ENCODE results near the gene PIEZO1. TPM values are rescaled to one million over a fixed set of nuclear protein-coding genes. Genes with fewer than 3 reads are reported as not detected.

The PIEZO1 gene
- total and polyA plus RNA-seq, 2 experiments from 2014 or later, result 30.4 to 70.1 TPM

DNA sequence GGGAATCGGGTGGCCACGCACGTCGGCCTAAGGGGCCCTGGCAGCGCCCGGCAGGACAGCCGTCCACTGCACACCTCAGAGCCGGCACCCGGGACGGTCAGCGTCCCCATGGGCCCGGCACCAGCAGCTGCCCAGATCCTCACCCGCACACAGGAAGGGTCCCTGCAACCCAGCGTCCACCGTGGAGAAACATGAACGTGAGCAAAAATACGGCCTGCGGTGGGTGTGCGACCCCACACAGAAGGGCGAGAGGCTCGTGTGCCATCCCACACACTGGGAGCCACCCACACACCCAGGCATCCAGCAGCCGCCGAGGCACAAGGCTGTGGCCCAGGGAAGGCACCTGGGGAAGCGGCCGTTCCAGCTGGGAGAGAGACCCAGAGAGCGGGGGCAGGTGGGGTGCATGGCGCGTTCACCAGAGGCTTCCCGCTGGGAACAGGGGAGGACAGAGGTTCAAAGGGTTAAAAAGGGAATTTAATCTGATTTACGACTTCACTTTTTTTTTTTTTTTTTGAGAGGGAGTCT, 6.4 kb downstream of the PIEZO1 start (continued):
- TF ChIP-seq, protein P1, sequence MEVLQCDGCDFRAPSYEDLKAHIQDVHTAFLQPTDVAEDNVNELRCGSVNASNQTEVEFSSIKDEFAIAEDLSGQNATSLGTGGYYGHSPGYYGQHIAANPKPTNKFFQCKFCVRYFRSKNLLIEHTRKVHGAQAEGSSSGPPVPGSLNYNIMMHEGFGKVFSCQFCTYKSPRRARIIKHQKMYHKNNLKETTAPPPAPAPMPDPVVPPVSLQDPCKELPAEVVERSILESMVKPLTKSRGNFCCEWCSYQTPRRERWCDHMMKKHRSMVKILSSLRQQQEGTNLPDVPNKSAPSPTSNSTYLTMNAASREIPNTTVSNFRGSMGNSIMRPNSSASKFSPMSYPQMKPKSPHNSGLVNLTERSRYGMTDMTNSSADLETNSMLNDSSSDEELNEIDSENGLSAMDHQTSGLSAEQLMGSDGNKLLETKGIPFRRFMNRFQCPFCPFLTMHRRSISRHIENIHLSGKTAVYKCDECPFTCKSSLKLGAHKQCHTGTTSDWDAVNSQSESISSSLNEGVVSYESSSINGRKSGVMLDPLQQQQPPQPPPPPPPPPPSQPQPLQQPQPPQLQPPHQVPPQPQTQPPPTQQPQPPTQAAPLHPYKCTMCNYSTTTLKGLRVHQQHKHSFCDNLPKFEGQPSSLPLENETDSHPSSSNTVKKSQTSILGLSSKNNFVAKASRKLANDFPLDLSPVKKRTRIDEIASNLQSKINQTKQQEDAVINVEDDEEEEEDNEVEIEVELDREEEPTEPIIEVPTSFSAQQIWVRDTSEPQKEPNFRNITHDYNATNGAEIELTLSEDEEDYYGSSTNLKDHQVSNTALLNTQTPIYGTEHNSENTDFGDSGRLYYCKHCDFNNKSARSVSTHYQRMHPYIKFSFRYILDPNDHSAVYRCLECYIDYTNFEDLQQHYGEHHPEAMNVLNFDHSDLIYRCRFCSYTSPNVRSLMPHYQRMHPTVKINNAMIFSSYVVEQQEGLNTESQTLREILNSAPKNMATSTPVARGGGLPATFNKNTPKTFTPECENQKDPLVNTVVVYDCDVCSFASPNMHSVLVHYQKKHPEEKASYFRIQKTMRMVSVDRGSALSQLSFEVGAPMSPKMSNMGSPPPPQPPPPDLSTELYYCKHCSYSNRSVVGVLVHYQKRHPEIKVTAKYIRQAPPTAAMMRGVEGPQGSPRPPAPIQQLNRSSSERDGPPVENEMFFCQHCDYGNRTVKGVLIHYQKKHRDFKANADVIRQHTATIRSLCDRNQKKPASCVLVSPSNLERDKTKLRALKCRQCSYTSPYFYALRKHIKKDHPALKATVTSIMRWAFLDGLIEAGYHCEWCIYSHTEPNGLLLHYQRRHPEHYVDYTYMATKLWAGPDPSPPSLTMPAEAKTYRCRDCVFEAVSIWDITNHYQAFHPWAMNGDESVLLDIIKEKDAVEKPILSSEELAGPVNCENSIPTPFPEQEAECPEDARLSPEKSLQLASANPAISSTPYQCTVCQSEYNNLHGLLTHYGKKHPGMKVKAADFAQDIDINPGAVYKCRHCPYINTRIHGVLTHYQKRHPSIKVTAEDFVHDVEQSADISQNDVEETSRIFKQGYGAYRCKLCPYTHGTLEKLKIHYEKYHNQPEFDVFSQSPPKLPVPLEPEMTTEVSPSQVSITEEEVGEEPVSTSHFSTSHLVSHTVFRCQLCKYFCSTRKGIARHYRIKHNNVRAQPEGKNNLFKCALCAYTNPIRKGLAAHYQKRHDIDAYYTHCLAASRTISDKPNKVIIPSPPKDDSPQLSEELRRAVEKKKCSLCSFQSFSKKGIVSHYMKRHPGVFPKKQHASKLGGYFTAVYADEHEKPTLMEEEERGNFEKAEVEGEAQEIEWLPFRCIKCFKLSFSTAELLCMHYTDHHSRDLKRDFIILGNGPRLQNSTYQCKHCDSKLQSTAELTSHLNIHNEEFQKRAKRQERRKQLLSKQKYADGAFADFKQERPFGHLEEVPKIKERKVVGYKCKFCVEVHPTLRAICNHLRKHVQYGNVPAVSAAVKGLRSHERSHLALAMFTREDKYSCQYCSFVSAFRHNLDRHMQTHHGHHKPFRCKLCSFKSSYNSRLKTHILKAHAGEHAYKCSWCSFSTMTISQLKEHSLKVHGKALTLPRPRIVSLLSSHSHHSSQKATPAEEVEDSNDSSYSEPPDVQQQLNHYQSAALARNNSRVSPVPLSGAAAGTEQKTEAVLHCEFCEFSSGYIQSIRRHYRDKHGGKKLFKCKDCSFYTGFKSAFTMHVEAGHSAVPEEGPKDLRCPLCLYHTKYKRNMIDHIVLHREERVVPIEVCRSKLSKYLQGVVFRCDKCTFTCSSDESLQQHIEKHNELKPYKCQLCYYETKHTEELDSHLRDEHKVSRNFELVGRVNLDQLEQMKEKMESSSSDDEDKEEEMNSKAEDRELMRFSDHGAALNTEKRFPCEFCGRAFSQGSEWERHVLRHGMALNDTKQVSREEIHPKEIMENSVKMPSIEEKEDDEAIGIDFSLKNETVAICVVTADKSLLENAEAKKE (CRISPR knock-in tag; IDR thresholded peaks at IDR 0.05), result no peak
- TF ChIP-seq ZNF331 (CRISPR knock-in tag; IDR thresholded peaks at IDR 0.05; ENCODE audit: low read depth) (no peak), EZH2 (IDR thresholded peaks at IDR 0.05; ENCODE audit: low read depth, unreplicated experiment) (no peak), NANOG (IDR thresholded peaks at IDR 0.05; ENCODE audit: borderline replicate concordance) (no peak)
- TF ChIP-seq, protein P2, sequence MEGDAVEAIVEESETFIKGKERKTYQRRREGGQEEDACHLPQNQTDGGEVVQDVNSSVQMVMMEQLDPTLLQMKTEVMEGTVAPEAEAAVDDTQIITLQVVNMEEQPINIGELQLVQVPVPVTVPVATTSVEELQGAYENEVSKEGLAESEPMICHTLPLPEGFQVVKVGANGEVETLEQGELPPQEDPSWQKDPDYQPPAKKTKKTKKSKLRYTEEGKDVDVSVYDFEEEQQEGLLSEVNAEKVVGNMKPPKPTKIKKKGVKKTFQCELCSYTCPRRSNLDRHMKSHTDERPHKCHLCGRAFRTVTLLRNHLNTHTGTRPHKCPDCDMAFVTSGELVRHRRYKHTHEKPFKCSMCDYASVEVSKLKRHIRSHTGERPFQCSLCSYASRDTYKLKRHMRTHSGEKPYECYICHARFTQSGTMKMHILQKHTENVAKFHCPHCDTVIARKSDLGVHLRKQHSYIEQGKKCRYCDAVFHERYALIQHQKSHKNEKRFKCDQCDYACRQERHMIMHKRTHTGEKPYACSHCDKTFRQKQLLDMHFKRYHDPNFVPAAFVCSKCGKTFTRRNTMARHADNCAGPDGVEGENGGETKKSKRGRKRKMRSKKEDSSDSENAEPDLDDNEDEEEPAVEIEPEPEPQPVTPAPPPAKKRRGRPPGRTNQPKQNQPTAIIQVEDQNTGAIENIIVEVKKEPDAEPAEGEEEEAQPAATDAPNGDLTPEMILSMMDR (conservative IDR thresholded peaks at IDR 0.05; ENCODE audit: low read depth in 2 of 2), result no peak

DNA sequence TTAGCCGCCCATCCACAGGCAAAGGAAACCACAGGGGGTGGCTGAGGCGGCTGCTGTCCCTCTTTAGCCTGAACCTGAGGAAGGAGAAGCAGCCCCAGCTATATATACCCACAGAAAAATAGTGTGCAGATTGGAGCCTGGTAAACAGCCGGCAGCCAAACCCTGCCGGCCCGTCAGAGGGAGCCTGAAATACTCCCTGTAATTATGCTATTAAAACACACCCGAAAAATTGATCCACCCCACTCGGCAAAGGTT, 6.8 kb downstream of the PIEZO1 start:
- 0 out of 2 replicates have a peak overlapping the region, but pooled peaks have one; percentile 26 for H3K27ac ChIP-seq (ENCODE audit: low read depth)
- H3K4me2 ChIP-seq, result no peak overlapping the region
- H2AFZ ChIP-seq, result no peak overlapping the region
- H3F3A ChIP-seq (replicated peaks; ENCODE audit: low read depth), result peaks cover 2% of the 10 kb centered on the region; the same call in 1 of the 2 replicates
- H3K9me2 ChIP-seq (ENCODE audit: insufficient read depth), result no peaks in the 10 kb centered on the region
- no peaks in the 10 kb centered on the region for H3K36me3 Mint-ChIP-seq (ENCODE audit: low read depth)
- peak overlapping the region; percentile 84; the same call in 1 of the 2 replicates for H3K27ac Mint-ChIP-seq
- H3K79me2 ChIP-seq (replicated peaks; ENCODE audit: insufficient read depth), result peaks cover 83% of the 10 kb centered on the region
- no peaks in the 10 kb centered on the region for H3K27me3 ChIP-seq (ENCODE audit: insufficient read depth)
- peaks cover 24% of the 10 kb centered on the region for H3K27me3 Mint-ChIP-seq (ENCODE audit: insufficient read depth, low read depth, poor library complexity)
- peaks cover 44% of the 10 kb centered on the region for H3K4me1 Mint-ChIP-seq
- H3K4me3 ChIP-seq, result no peak overlapping the region
- H3K9me3 Mint-ChIP-seq, result no peaks in the 10 kb centered on the region; the same call in 2 of the 3 replicates
- H3K4me1 ChIP-seq (ENCODE audit: insufficient read depth), result peaks cover 21% of the 10 kb centered on the region; the same call in 1 of the 2 replicates
- peak overlapping the region; percentile 19; the same call in 1 of the 3 replicates for H3K4me3 Mint-ChIP-seq
- ATAC-seq (peak; percentile 9; the same call in 2 of the 3 replicates), DNase-seq (ENCODE audit: low spot score) (no peak)
- no peaks in the 10 kb centered on the region for H3K36me3 ChIP-seq (ENCODE audit: insufficient read depth)
- 0 out of 2 replicates have a peak, but pooled peaks cover 6% of the 10 kb centered on the region for H4K20me1 ChIP-seq (replicated peaks; ENCODE audit: insufficient read depth)
- TF ChIP-seq EZH2phosphoT487 (IDR thresholded peaks at IDR 0.05; ENCODE audit: unreplicated experiment) (no peak), STAT1 (IDR thresholded peaks at IDR 0.05; ENCODE audit: unreplicated experiment) (no peak), POLR2AphosphoS5 (IDR thresholded peaks at IDR 0.05; ENCODE audit: low read depth) (no peak), NANOG (IDR thresholded peaks at IDR 0.05; ENCODE audit: borderline replicate concordance) (no peak), ZNF114 (CRISPR knock-in tag; IDR thresholded peaks at IDR 0.05) (no peak), CREB1 (CRISPR knock-in tag; IDR thresholded peaks at IDR 0.05; ENCODE audit: low read depth) (no peak), EZH2 (IDR thresholded peaks at IDR 0.05; ENCODE audit: low read depth, unreplicated experiment) (no peak), ZNF331 (CRISPR knock-in tag; IDR thresholded peaks at IDR 0.05; ENCODE audit: low read depth) (no peak), JUNB (IDR thresholded peaks at IDR 0.05; ENCODE audit: unreplicated experiment) (no peak)
- TF ChIP-seq, protein P3, sequence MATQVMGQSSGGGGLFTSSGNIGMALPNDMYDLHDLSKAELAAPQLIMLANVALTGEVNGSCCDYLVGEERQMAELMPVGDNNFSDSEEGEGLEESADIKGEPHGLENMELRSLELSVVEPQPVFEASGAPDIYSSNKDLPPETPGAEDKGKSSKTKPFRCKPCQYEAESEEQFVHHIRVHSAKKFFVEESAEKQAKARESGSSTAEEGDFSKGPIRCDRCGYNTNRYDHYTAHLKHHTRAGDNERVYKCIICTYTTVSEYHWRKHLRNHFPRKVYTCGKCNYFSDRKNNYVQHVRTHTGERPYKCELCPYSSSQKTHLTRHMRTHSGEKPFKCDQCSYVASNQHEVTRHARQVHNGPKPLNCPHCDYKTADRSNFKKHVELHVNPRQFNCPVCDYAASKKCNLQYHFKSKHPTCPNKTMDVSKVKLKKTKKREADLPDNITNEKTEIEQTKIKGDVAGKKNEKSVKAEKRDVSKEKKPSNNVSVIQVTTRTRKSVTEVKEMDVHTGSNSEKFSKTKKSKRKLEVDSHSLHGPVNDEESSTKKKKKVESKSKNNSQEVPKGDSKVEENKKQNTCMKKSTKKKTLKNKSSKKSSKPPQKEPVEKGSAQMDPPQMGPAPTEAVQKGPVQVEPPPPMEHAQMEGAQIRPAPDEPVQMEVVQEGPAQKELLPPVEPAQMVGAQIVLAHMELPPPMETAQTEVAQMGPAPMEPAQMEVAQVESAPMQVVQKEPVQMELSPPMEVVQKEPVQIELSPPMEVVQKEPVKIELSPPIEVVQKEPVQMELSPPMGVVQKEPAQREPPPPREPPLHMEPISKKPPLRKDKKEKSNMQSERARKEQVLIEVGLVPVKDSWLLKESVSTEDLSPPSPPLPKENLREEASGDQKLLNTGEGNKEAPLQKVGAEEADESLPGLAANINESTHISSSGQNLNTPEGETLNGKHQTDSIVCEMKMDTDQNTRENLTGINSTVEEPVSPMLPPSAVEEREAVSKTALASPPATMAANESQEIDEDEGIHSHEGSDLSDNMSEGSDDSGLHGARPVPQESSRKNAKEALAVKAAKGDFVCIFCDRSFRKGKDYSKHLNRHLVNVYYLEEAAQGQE (IDR thresholded peaks at IDR 0.05; ENCODE audit: unreplicated experiment), result no peak

Measured in GM23338 (cell line).